ENCODE results near the gene DMRTB1. TPM values are rescaled to one million over a fixed set of nuclear protein-coding genes. Genes with fewer than 3 reads are reported as not detected.
A peak's percentile ranks its signal among the peaks of the same experiment; 100 is the strongest.

The DMRTB1 gene
- total RNA-seq, 1 donor from 2014 or later: not detected

DNA sequence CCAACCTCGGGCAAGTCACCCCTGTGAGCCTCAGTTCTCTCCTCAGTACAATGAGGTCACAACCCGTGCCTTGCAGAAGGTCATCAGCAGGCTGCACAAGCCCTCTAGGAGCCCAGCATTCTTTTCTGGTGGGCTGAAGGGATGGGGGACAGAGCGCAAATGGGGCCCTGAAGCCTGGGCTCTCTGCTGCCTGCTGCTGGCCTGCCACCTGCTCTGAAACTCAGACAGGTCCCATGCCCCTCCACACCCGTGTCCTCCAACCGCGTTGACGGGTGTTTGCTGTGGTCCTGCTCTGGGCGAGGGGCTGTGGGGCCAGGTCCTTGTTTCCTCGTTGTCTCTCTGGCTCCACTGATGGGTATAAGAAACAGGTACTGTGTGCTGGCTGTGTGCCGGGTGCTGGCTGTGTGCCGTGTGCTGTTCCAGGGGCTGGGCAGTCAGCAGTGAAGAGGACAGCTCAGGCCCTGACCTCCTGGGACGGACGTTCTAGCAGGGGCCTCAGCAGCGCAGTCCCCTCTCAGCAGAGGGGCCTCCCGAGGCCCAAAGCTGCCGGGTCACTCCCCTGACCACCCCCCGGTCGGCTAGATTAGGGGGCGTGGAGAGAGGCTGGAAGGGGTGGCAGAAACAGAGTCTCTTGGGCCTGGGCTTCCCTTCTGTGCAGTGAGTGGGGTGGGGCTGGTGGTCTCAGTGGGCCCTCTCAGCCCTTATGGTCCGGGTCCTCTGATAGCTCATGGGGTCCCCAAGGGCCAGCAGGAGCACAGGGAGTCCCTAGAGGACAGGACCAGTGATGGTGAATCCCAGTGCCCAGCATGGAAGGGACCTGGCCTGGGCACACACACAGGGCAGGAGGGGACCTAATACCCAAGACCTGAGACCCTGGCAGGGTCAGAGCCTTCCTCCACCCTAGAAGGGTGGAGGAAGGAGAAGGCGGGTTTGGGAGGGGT lies 42.1 kb downstream of the DMRTB1 start:
- no peaks in the 10 kb centered on the region for H3K9me3 Mint-ChIP-seq
- no peaks in the 10 kb centered on the region for H3K79me2 ChIP-seq (ENCODE audit: low read depth)
- H3K36me3 Mint-ChIP-seq: no peaks in the 10 kb centered on the region
- H3K27ac Mint-ChIP-seq: peak overlapping the region; percentile 90
- H3K27me3 ChIP-seq: no peaks in the 10 kb centered on the region
- no peak overlapping the region for H3K4me2 ChIP-seq
- no peaks in the 10 kb centered on the region for H3K9me3 ChIP-seq (ENCODE audit: low read depth)
- no peak overlapping the region for H3K9ac ChIP-seq
- no peaks in the 10 kb centered on the region for H3K36me3 ChIP-seq
- H3F3A ChIP-seq (ENCODE audit: low read depth): peaks cover 17% of the 10 kb centered on the region
- peaks cover 39% of the 10 kb centered on the region for H3K4me1 Mint-ChIP-seq
- no peak overlapping the region for H3K27ac ChIP-seq
- no peak for DNase-seq (ENCODE audit: low spot score)
- no peaks in the 10 kb centered on the region for H4K20me1 ChIP-seq (ENCODE audit: low read depth)
- no peak overlapping the region for H2AFZ ChIP-seq (replicated peaks)
- H3K4me3 ChIP-seq: no peak overlapping the region
- H3K27me3 Mint-ChIP-seq (ENCODE audit: insufficient read depth, low read depth): peaks cover 12% of the 10 kb centered on the region
- H3K4me3 Mint-ChIP-seq: no peak overlapping the region
- peaks cover 28% of the 10 kb centered on the region for H3K4me1 ChIP-seq
- TF ChIP-seq EZH2phosphoT487 (IDR thresholded peaks at IDR 0.05): no peak
- TF ChIP-seq, protein P1, sequence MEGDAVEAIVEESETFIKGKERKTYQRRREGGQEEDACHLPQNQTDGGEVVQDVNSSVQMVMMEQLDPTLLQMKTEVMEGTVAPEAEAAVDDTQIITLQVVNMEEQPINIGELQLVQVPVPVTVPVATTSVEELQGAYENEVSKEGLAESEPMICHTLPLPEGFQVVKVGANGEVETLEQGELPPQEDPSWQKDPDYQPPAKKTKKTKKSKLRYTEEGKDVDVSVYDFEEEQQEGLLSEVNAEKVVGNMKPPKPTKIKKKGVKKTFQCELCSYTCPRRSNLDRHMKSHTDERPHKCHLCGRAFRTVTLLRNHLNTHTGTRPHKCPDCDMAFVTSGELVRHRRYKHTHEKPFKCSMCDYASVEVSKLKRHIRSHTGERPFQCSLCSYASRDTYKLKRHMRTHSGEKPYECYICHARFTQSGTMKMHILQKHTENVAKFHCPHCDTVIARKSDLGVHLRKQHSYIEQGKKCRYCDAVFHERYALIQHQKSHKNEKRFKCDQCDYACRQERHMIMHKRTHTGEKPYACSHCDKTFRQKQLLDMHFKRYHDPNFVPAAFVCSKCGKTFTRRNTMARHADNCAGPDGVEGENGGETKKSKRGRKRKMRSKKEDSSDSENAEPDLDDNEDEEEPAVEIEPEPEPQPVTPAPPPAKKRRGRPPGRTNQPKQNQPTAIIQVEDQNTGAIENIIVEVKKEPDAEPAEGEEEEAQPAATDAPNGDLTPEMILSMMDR (IDR thresholded peaks at IDR 0.05): peak; percentile 8

DNA sequence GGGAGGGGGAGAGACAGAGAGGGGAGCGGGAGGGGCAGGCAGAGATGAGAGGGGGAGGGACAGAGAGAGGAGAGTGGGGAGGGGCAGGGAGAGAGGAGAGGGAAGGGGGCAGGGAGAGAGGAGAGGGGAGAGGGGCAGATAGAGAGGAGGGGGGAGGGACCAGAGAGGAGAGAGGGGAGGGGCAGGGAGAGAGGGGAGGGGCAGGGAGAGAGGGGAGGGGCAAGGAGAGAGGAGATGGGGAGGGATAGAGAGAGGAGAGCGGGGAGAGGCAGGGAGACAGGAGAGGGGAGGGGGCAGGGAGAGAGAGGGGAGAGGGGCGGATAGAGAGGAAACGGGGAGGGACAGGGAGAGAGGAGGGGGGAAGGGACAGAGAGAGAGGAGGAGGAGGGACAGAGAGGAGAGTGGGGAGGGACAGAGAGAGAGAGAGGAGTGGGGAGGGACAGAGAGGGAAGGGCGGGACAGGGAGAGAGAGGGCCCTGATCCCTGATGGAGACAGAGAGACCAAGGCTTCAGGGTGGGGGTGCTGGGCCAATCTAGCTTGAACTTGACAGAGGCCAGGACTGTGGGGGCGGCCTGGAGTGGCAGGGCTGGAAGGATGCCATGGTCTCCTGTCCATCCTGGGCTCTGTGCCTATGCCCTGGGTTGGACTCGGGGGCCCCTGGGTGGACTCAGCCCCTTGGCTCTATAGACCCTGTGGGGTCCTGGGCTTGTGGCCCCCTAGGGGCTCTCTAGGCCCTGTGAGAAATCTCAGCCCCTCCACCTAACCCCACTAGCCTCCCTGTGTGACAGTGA lies 43.6 kb downstream of the DMRTB1 start:
- H3K27me3 Mint-ChIP-seq (ENCODE audit: insufficient read depth, low read depth): peaks cover 13% of the 10 kb centered on the region
- Histone ChIP-seq H3K79me2 (ENCODE audit: low read depth) (no peaks in the 10 kb centered on the region), H3K36me3 (no peaks in the 10 kb centered on the region), H3K4me3 (no peak overlapping the region), H3K9ac (no peak overlapping the region), H4K20me1 (ENCODE audit: low read depth) (no peaks in the 10 kb centered on the region), H3K4me2 (peak overlapping the region; percentile 35), H3K4me1 (peaks cover 43% of the 10 kb centered on the region), H3F3A (ENCODE audit: low read depth) (peaks cover 23% of the 10 kb centered on the region), H3K27me3 (no peaks in the 10 kb centered on the region), H2AFZ (replicated peaks) (no peak overlapping the region), H3K27ac (no peak overlapping the region), H3K9me3 (ENCODE audit: low read depth) (no peaks in the 10 kb centered on the region)
- no peak overlapping the region for H3K4me3 Mint-ChIP-seq
- H3K36me3 Mint-ChIP-seq: no peaks in the 10 kb centered on the region
- TF ChIP-seq, protein P1 (IDR thresholded peaks at IDR 0.05): no peak
- no peak for TF ChIP-seq EZH2phosphoT487 (IDR thresholded peaks at IDR 0.05)
- TF ChIP-seq EZH2 (IDR thresholded peaks at IDR 0.05): no peak
- H3K9me3 Mint-ChIP-seq: no peaks in the 10 kb centered on the region
- DNase-seq (ENCODE audit: low spot score): peak; percentile 80
- no peak overlapping the region for H3K27ac Mint-ChIP-seq
- peaks cover 49% of the 10 kb centered on the region for H3K4me1 Mint-ChIP-seq

DNA sequence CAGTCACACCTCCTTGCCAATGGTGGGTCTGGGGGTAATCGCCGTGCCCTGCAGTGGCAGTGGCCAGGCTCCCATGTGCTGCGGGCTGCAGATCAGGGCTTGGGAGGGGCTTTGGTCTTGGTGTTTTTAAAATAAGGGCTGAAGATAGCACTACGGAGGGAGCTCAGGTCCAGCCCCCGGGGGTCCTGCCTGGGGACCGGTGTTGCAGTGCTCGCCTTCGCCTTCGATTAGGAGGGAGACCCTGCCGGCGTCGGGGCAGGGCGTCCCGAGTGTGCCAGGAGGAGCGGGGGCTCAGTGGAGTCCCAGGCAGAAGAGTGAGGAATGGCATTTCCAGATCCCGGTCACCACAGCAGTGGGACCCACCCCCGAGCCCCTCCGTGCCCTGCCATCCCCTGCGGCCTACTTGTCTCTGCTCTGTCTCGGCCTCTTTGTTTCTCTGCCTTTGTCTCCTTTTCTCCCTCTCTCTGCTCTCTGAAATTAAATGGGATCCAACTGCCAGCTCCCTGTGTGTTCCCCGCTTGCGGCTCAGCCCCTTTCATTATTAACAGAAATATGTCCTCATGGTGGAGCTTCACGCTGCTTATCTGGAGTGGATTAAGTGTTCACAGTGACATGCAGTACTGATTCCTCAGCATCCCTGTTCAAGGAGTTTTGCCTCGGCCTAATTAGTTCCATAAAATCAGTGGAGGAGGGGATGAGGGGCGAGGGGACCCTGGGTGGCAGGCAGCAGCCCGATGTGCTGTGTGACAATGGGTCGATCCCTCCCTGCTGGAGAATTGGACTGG lies 44.4 kb downstream of the DMRTB1 start:
- DNase-seq (ENCODE audit: low spot score): peak; percentile 64
- no peak overlapping the region for H3K4me3 ChIP-seq
- no peak overlapping the region for H2AFZ ChIP-seq (replicated peaks)
- H3K27me3 Mint-ChIP-seq (ENCODE audit: insufficient read depth, low read depth): peaks cover 12% of the 10 kb centered on the region
- no peaks in the 10 kb centered on the region for H3K9me3 Mint-ChIP-seq
- H3K4me1 Mint-ChIP-seq: peaks cover 50% of the 10 kb centered on the region
- H4K20me1 ChIP-seq (ENCODE audit: low read depth): no peaks in the 10 kb centered on the region
- peak overlapping the region; percentile 35 for H3K4me2 ChIP-seq
- peaks cover 50% of the 10 kb centered on the region for H3K4me1 ChIP-seq
- H3K79me2 ChIP-seq (ENCODE audit: low read depth): no peaks in the 10 kb centered on the region
- H3K27ac Mint-ChIP-seq: peak overlapping the region; percentile 90
- H3K27ac ChIP-seq: no peak overlapping the region
- H3K36me3 ChIP-seq: no peaks in the 10 kb centered on the region
- no peaks in the 10 kb centered on the region for H3K9me3 ChIP-seq (ENCODE audit: low read depth)
- H3F3A ChIP-seq (ENCODE audit: low read depth): peaks cover 23% of the 10 kb centered on the region
- peak overlapping the region; percentile 64 for H3K4me3 Mint-ChIP-seq
- no peaks in the 10 kb centered on the region for H3K27me3 ChIP-seq
- H3K36me3 Mint-ChIP-seq: no peaks in the 10 kb centered on the region
- H3K9ac ChIP-seq: no peak overlapping the region
- no peak for TF ChIP-seq EZH2phosphoT487 (IDR thresholded peaks at IDR 0.05)
- TF ChIP-seq, protein P1 (IDR thresholded peaks at IDR 0.05): no peak
- TF ChIP-seq EZH2 (IDR thresholded peaks at IDR 0.05): no peak

All from neural progenitor cell (in vitro differentiated cells).